Testis (tissue), 3 donors: Measurements from ENCODE around the gene ALK. TPM values are rescaled to one million over a fixed set of nuclear protein-coding genes. Genes with fewer than 3 reads are reported as not detected.

Experiments used
- DNase-seq: peaks from one replicate; pipeline ENCODE4 v3.0.0-alpha.2; 2019
- H3K27ac ChIP-seq, 2 donors: fragments of 200-600 bp; sonication (generic); one replicate each; pipeline ENCODE4 v1.5.1; 2019
- H3K27me3 ChIP-seq: fragments of 200-600 bp; sonication (generic); one replicate; pipeline ENCODE4 v1.5.1; 2019
- H3K36me3 ChIP-seq: fragments of 200-600 bp; sonication (generic); one replicate; pipeline ENCODE4 v1.5.1; 2017; ENCODE audit warnings: low read depth; ENCODE audit errors: missing control alignments
- H3K4me1 ChIP-seq: fragments of 200-600 bp; sonication (generic); one replicate; pipeline ENCODE4 v1.5.1; 2019
- H3K4me3 ChIP-seq, 2 donors: fragments of 200-600 bp; sonication (generic); one replicate each; pipeline ENCODE4 v1.5.1; 2017 to 2019
- H3K9me3 ChIP-seq: fragments of 200-600 bp; sonication (generic); one replicate; pipeline ENCODE4 v1.5.1; 2017
- POLR2A ChIP-seq: fragments of 450-650 bp; IDR thresholded peaks from one replicate; pipeline ENCODE4 v1.6.1; 2017; ENCODE audit warnings: antibody characterized with exemption, mild to moderate bottlenecking, moderate library complexity
- WGBS, 2 donors: methylation state at CpG; one replicate each; pipeline ENCODE4 v1.1.5; 2018; 5-methylcytosine and 5-hydroxymethylcytosine counted together
- intact Hi-C: fragments of 100-400 bp; cut with DNase I; formaldehyde crosslinking; loops from one replicate; pipeline ENCODE4 v1.15.1; 2023; ENCODE audit warnings: low total_unique reads
- polyA plus RNA-seq: library from polyadenylated mRNA; stranded (reverse); fragments of 350-450 nt; fragmentation: Illumina TruSeq; extraction: RNeasy Lipid Tissue Mini Kit (QIAGEN cat#74804); gene quantifications from one replicate; pipeline ENCODE4 v1.2.3, GENCODE V29; 2014; ENCODE audit warnings: low read depth, low replicate concordance; ENCODE audit not compliant: insufficient read depth
- total RNA-seq, 2 donors: library from RNA; depleted of rRNA; stranded (reverse); fragments of >200 nt; gene quantifications; one replicate each; pipeline ENCODE4 v1.2.3, GENCODE V29; 2016
- TF ChIP-seq, protein P1 (sequence below), 3 experiments: fragments of 450-650 bp in 2 of 3; fragments of 200-600 bp in 1 of 3; sonication (generic) in 1 of 3; IDR thresholded peaks; one replicate each; pipeline ENCODE4 v1.5.1; 2016 to 2019; ENCODE audit warnings: antibody characterized with exemption in 3 of 3, mild to moderate bottlenecking in 2 of 3, moderate library complexity in 1 of 3

Gene ALK
- total and polyA plus RNA-seq, 3 donors from 2014 or later: 2.1 to 3.8 (median 3.8) TPM

GRCh38 chr2:29495068-29495467, 426.3 kb downstream of the ALK start:
- Histone ChIP-seq H3K27me3 (no peaks in the 10 kb centered on the region), H3K4me1 (no peaks in the 10 kb centered on the region), H3K27ac (no peak overlapping the region), H3K4me3 (no peak overlapping the region), H3K36me3 (no peaks in the 10 kb centered on the region), H3K9me3 (no peaks in the 10 kb centered on the region)
- 33 to 39% methylated on average over 6 of the region's 6 CpGs for WGBS, 2 donors
- TF ChIP-seq, protein P1, sequence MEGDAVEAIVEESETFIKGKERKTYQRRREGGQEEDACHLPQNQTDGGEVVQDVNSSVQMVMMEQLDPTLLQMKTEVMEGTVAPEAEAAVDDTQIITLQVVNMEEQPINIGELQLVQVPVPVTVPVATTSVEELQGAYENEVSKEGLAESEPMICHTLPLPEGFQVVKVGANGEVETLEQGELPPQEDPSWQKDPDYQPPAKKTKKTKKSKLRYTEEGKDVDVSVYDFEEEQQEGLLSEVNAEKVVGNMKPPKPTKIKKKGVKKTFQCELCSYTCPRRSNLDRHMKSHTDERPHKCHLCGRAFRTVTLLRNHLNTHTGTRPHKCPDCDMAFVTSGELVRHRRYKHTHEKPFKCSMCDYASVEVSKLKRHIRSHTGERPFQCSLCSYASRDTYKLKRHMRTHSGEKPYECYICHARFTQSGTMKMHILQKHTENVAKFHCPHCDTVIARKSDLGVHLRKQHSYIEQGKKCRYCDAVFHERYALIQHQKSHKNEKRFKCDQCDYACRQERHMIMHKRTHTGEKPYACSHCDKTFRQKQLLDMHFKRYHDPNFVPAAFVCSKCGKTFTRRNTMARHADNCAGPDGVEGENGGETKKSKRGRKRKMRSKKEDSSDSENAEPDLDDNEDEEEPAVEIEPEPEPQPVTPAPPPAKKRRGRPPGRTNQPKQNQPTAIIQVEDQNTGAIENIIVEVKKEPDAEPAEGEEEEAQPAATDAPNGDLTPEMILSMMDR (IDR thresholded peaks at IDR 0.05): no peak
- TF ChIP-seq POLR2A: no peak
- intact Hi-C loops: no loop called here
- no peak for DNase-seq

- no peak for DNase-seq
- no peaks in the 10 kb centered on the region for H3K4me1 ChIP-seq
- no peaks in the 10 kb centered on the region for H3K9me3 ChIP-seq
- H3K27ac ChIP-seq: no peak overlapping the region
- TF ChIP-seq POLR2A: no peak
- TF ChIP-seq, protein P1 (IDR thresholded peaks at IDR 0.05): no peak
- 57 to 71% methylated on average over 2 of the region's 2 CpGs for WGBS, 2 donors
- no peak overlapping the region for H3K4me3 ChIP-seq
- intact Hi-C loops: no loop called here
- H3K27me3 ChIP-seq: no peaks in the 10 kb centered on the region
- H3K36me3 ChIP-seq: no peaks in the 10 kb centered on the region
These were observed 428.7 kb downstream of the ALK start for GRCh38 chr2:29492701-29493100.

- Histone ChIP-seq H3K36me3 (no peaks in the 10 kb centered on the region), H3K9me3 (no peaks in the 10 kb centered on the region), H3K4me3 (no peak overlapping the region), H3K4me1 (no peaks in the 10 kb centered on the region), H3K27ac (no peak overlapping the region), H3K27me3 (no peaks in the 10 kb centered on the region)
- DNase-seq: peak; percentile 62
- 34 to 41% methylated on average over 6 of the region's 6 CpGs for WGBS, 2 donors
- intact Hi-C loops: no loop called here
- TF ChIP-seq, protein P1 (IDR thresholded peaks at IDR 0.05): no peak
- no peak for TF ChIP-seq POLR2A
These were observed 431.3 kb downstream of the ALK start for GRCh38 chr2:29490045-29490444.

DNA sequence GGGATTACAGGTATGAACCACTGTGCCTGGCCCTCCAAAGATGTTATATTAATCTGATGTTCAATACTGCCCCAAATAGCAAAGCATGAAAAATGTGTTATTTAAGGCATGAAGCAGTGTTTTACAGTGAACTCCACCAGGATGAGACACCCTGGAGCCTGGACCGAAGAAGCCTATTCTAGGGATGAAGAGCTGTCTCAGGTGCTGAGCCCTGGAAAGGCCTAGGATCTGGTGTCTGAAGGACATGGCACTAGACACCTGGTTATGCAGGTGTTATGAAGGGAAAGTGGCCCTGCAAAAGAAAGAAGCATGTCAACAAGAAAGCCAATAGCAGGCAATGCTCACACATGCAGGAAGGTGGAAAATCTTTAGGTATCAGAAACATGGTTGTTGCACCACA, 431.8 kb downstream of the ALK start:
- H3K4me3 ChIP-seq: no peak overlapping the region
- H3K36me3 ChIP-seq: no peaks in the 10 kb centered on the region
- no peaks in the 10 kb centered on the region for H3K27me3 ChIP-seq
- WGBS, 2 donors: 91% methylated on average over 1 of the region's 1 CpG
- H3K4me1 ChIP-seq: no peaks in the 10 kb centered on the region
- H3K9me3 ChIP-seq: no peaks in the 10 kb centered on the region
- no peak overlapping the region for H3K27ac ChIP-seq
- TF ChIP-seq, protein P1 (IDR thresholded peaks at IDR 0.05): no peak
- no peak for TF ChIP-seq POLR2A
- no peak for DNase-seq
- intact Hi-C loops: no loop called here

DNA sequence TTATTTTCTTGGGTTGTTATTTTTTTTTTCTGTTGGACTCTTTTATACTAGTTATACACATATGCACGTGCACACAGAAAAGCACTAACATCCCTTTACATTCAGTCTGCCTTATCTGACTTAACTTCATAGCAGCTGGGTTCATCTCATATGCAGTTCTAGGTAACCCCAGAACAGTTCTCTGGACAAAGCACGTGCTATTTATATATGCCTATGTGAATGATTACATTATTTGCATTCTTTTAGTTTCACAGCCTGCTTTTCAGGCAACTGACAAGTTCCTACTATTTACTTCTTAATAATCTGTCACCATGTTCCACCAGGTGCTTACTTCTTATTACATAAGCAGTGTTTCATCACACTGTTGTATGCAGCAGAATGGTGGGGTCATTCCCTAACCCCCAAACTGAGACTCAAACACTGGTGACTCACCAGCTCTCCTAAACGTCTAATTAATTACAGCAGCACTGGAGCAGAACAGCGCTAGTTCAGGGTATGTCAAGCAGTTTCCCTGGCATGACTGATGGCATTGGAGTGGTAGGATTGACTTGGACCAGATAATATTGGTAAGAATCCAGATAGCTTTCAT, 433.3 kb downstream of the ALK start:
- Histone ChIP-seq H3K36me3 (no peaks in the 10 kb centered on the region), H3K4me3 (no peak overlapping the region)

More for the DNA sequence above, 433.3 kb downstream of the ALK start:
- intact Hi-C loops: no loop called here
- TF ChIP-seq, protein P1 (IDR thresholded peaks at IDR 0.05): no peak
- no peak for TF ChIP-seq POLR2A
- Histone ChIP-seq H3K4me1 (no peaks in the 10 kb centered on the region), H3K27me3 (no peaks in the 10 kb centered on the region), H3K27ac (no peak overlapping the region), H3K9me3 (no peaks in the 10 kb centered on the region)
- WGBS, 2 donors: 79 to 85% methylated on average over 4 of the region's 4 CpGs
- no peak for DNase-seq
